IMR-90 (cell line): ENCODE measurements around the gene TIMELESS.
"Not testable (repeated sequence)": the region's sequence is repeated elsewhere in the genome, so short reads cannot be mapped to it uniquely, and the experiment has no call there.

Experiments used
- CTCF ChIP-seq: conservative IDR thresholded peaks from 2 replicates; pipeline ENCODE4 v1.5.1; 2012; ENCODE audit warnings: mild to moderate bottlenecking, low read depth, low read length, improper control_type of control experiment
- POLR2A ChIP-seq: IDR thresholded peaks from 2 replicates; pipeline ENCODE4 v1.6.1; 2012; ENCODE audit warnings: mild to moderate bottlenecking, low read depth, low read length
- RAD21 ChIP-seq: IDR thresholded peaks from 2 replicates; pipeline ENCODE4 v1.6.1; 2012; ENCODE audit warnings: low read length, improper control_type of control experiment

DNA sequence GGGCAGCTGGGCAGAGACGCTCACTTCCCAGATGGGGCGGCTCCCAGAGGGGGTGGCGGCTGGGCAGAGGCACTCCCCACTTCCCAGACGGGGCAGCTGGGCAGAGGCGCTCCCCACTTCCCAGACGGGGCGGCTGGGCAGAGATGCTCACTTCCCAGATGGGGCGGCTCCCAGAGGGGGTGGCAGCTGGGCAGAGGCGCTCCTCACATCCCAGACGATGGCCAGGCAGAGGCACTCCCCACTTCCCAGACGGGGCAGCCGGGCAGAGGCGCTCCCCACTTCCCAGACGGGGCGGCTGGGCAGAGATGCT, 44.8 kb upstream of the TIMELESS start:
- TF ChIP-seq CTCF, RAD21, POLR2A: not testable (repeated sequence)
